ENCODE measurements around the gene CD9. TPM values are rescaled to one million over a fixed set of nuclear protein-coding genes. Genes with fewer than 3 reads are reported as not detected.

CD9 gene
- total and polyA plus RNA-seq, 2 donors from 2014 or later: 301 to 421 TPM

- Histone ChIP-seq H3K36me3 (ENCODE audit: control insufficient read depth in 2 of 3, insufficient read depth in 3 of 3, low read length in 3 of 3) (no peaks in the 10 kb centered on the region), H3K27me3 (ENCODE audit: control insufficient read depth, insufficient read depth, low read length) (no peaks in the 10 kb centered on the region), H3K9ac (ENCODE audit: low read length in 3 of 3) (no peak overlapping the region), H3K4me3 (ENCODE audit: low read length in 3 of 3) (no peak overlapping the region), H3K9me3 (ENCODE audit: control insufficient read depth in 2 of 3, insufficient read depth in 1 of 3, low read length in 3 of 3) (no peaks in the 10 kb centered on the region), H3K27ac (ENCODE audit: low read depth in 2 of 2, low read length in 2 of 2) (no peak overlapping the region), H3K4me1 (ENCODE audit: control insufficient read depth in 2 of 3, insufficient read depth in 2 of 3, low read depth in 1 of 3, low read length in 3 of 3) (peaks cover 0 to 5% (median 3%) of the 10 kb centered on the region in 3 donors)
- no peak for TF ChIP-seq CTCF (IDR thresholded peaks at IDR 0.05; ENCODE audit: borderline replicate concordance, extremely low read depth, insufficient read depth)
- FAIRE-seq (no peak), DNase-seq (peak in 2 of 5 donors; percentile 70 to 81)
- intact Hi-C loops (cut with DNase I): no loop called here
Measured at GRCh38 chr12:6161124-6161882, 38.9 kb upstream of the CD9 start.

- Histone ChIP-seq H3K27ac (ENCODE audit: low read depth in 2 of 2, low read length in 2 of 2) (no peak overlapping the region), H3K9ac (ENCODE audit: low read length in 3 of 3) (no peak overlapping the region), H3K4me3 (ENCODE audit: low read length in 3 of 3) (no peak overlapping the region), H3K27me3 (ENCODE audit: control insufficient read depth, insufficient read depth, low read length) (no peaks in the 10 kb centered on the region), H3K36me3 (ENCODE audit: control insufficient read depth in 2 of 3, insufficient read depth in 3 of 3, low read length in 3 of 3) (no peaks in the 10 kb centered on the region), H3K9me3 (ENCODE audit: control insufficient read depth in 2 of 3, insufficient read depth in 1 of 3, low read length in 3 of 3) (no peaks in the 10 kb centered on the region), H3K4me1 (ENCODE audit: control insufficient read depth in 2 of 3, insufficient read depth in 2 of 3, low read depth in 1 of 3, low read length in 3 of 3) (no peaks in the 10 kb centered on the region)
- no peak for FAIRE-seq
- no peak for DNase-seq
- TF ChIP-seq CTCF (IDR thresholded peaks at IDR 0.05; ENCODE audit: borderline replicate concordance, extremely low read depth, insufficient read depth): no peak
- intact Hi-C loops (cut with DNase I): no loop called here
Measured at GRCh38 chr12:6163416-6164060, 36.7 kb upstream of the CD9 start.

GRCh38 chr12:6165395-6165794 lies 34.8 kb upstream of the CD9 start:
- intact Hi-C loops (cut with DNase I): no loop called here
- Histone ChIP-seq H3K36me3 (ENCODE audit: control insufficient read depth in 2 of 3, insufficient read depth in 3 of 3, low read length in 3 of 3) (no peaks in the 10 kb centered on the region), H3K27ac (ENCODE audit: low read depth in 2 of 2, low read length in 2 of 2) (no peak overlapping the region), H3K27me3 (ENCODE audit: control insufficient read depth, insufficient read depth, low read length) (no peaks in the 10 kb centered on the region), H3K4me1 (ENCODE audit: control insufficient read depth in 2 of 3, insufficient read depth in 2 of 3, low read depth in 1 of 3, low read length in 3 of 3) (no peaks in the 10 kb centered on the region), H3K4me3 (ENCODE audit: low read length in 3 of 3) (no peak overlapping the region), H3K9ac (ENCODE audit: low read length in 3 of 3) (no peak overlapping the region), H3K9me3 (ENCODE audit: control insufficient read depth in 2 of 3, insufficient read depth in 1 of 3, low read length in 3 of 3) (no peaks in the 10 kb centered on the region)
- TF ChIP-seq CTCF (IDR thresholded peaks at IDR 0.05; ENCODE audit: borderline replicate concordance, extremely low read depth, insufficient read depth): no peak
- no peak for DNase-seq
- FAIRE-seq: no peak
